Activated CD8-positive, alpha-beta memory T cell treated with anti-CD3 and anti-CD28 coated beads for 1 hour (primary cell): ENCODE measurements around the gene CYP2A13.
"Not testable (repeated sequence)": the region's sequence is repeated elsewhere in the genome, so short reads cannot be mapped to it uniquely, and the experiment has no call there.

Experiments used
- DNase-seq, 2 donors: peaks; one replicate each; pipeline ENCODE4 v3.0.0-alpha.2; 2020; ENCODE audit warnings: low read depth in 1 of 2; ENCODE audit errors: extremely low read depth in 1 of 2

CYP2A13 gene

GRCh38 chr19:41116261-41116660 lies 28.0 kb downstream of the CYP2A13 start:
- DNase-seq, result no peak

DNA sequence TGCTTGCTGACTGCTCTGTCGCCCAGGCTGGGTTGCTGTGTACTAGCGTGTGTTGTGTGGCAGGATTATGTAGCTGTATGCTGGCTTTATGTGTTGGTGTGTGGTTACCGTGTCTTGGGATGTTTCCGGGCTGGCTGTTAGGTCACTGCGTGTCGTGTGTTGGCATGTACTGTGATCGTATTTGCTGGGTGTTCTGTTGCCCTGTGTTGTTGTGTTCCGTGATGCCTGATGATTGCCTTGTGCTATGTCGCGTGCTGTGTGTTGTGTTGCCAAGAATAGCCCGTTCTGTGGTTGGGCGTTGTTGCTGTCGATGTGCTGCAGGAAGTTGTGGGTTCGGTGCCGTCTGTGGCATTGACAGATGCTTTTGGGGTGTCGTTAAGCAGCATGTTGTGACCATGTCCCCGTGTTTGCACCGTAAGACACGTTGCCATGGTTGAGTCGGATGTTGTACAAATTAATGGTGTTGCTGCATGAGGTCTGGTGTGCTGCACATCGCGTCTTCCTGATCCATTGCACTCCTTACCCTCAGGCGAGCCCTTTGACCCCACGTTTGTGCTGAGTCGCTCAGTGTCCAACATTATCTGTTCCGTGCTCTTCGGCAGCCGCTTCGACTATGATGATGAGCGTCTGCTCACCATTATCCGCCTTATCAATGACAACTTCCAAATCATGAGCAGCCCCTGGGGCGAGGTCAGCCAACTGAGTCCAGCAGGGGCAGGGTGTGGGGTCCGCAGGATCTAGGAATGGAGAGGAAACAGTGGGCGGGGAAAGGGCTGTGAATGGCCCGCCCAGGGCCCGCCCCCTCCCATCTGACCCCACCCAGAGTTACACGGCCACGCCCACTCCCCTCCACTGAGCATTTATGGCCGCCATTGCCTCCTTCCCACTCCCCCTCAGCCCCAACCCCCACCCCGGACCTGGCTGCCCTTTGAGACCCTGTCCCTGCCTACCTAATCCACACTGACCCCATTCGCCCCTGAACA lies 33.0 kb downstream of the CYP2A13 start:
- peak; percentile 47 to 56 for DNase-seq

GRCh38 chr19:41122846-41123245 lies 34.6 kb downstream of the CYP2A13 start:
- DNase-seq, result not testable (repeated sequence)

DNA sequence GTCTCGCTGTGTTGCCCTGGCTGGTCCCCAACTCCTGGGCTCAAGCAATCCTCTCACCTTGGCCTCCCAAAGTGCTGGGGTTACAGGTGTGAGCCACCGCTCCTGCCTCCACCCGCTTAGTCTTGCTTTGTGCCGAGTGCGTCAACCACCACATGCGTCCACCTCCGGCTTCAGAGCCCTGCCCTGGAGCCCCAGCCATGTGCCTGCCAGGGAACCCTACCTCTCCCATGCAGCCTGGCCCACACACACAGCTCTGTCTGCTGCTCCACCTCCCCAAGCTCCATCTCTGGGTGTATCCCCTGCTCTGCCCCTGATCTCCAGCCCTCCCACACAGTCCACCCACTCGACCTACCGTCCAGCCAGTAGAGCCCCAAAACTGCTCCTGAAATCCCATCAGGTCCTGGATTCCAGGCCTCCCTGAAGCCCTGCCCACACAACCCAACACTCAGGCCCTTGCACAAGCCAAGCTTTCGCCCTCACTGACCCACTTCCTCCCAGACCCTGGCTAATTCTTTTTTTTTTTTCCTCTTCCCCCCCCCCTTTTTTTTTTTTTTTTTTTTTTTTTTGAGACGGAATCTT lies 35.6 kb downstream of the CYP2A13 start:
- no peak for DNase-seq

- peak in 1 of 2 donors; percentile 36 for DNase-seq
These were observed 38.5 kb downstream of the CYP2A13 start for GRCh38 chr19:41126765-41127203.

DNA sequence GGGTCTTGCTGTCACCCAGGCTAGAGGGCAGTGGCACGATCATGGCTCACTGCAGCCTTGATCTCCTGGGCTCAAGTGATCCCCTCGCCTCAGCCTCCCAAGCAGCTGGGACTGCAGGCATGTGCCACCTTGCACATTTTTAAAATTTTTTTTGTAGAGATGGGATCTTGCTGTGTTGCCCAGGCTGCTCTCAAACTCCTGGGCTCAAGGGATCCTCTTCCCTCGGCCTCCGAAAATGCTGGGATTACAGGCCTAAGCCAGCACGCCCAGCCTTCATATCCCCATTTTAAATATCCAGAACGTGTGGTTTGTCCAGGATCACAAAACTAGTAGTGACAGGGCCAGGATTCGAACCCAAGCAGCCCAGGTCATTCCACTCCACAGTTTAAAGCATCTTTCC lies 39.1 kb downstream of the CYP2A13 start:
- not testable (repeated sequence) for DNase-seq

DNA sequence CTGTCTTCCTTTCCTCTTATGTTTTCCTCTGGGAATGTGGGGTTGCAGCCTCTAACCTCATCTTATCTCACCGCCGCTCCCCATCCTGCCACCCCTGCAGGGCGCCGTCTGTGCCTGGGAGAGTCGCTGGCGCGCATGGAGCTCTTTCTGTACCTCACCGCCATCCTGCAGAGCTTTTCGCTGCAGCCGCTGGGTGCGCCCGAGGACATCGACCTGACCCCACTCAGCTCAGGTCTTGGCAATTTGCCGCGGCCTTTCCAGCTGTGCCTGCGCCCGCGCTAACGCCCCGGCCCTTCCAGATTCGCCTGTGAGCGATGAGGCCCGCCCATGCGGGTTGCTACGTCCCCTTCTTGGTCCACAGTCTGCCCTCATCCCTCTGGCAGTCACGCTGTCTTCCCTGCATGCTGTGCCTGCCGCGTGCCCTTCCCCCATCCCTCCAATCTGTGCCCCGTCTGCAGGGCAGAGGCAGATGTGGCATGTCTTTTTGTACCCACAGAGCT lies 39.6 kb downstream of the CYP2A13 start:
- DNase-seq, result peak; percentile 31 to 60

- no peak for DNase-seq
These were observed 40.4 kb downstream of the CYP2A13 start for GRCh38 chr19:41128692-41129091.

DNA sequence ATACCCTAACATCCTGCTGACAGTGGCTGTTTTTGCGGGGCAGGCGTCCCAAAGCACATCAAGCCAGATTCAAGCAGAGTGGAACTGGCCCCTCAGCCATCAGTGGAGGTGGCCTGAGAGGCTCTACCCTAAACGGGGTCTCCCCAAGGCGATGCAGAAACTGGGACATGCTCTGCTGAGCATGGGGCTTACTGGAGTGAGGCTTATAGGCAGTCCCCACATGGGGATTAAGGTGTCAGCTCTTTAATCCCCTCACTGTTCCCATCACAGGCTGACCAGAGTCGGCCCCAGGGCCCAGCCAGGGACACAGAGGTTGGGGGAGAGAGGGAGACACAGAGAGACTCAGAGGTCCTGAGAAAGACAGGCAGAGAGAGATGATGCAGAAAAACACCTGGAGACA lies 42.9 kb downstream of the CYP2A13 start:
- DNase-seq, result no peak

GRCh38 chr19:41133260-41133659 lies 45.0 kb downstream of the CYP2A13 start:
- DNase-seq, result no peak

GRCh38 chr19:41134616-41135015 lies 46.4 kb downstream of the CYP2A13 start:
- no peak for DNase-seq

GRCh38 chr19:41135390-41136384 lies 47.4 kb downstream of the CYP2A13 start:
- peak in 1 of 2 donors; percentile 21 for DNase-seq

DNA sequence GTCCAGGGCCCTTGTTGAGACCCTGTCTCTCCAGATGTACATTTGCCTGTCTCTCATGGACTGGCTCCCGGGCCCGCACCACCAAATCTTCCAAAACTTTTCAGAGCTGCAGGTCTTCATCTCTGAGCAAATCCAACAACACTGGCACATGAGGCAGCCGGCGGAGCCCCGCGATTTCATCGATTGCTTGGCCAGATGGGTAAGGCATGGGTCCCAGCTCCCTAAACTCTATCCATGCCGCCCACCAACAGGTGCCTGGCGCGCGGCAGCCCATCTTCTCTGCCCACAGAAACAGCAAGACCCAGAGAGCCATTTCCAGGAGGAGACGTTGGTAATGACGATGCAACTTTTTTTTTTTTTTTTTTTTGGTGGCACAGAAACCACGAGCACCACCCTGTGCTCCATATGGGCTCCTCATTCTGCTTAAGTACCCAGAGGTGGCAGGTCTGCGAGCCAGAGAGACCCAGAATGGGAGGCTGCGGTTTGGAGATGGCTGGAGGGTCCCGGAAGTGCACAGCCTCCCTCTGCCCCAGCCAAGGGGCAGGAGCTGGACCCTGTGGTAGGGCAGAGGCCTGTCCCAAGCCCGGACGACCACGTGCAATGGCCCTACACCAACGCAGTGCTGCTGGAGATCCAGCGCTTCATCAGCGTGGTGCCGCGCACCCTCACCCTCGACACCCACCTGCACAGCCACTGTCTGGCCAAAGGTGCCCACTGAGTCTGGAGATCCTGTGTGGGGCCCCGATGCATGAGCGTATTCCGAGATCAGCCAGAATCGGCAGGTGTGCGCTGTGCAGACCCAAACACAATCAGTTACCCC lies 48.6 kb downstream of the CYP2A13 start:
- no peak for DNase-seq

GRCh38 chr19:41144403-41144802 lies 56.2 kb downstream of the CYP2A13 start:
- DNase-seq, result peak; percentile 77 to 78
